Neutrophil (primary cell): Measurements from ENCODE around the gene TVP23C.

ENCODE experiments used
- H3K27ac ChIP-seq: fragments of 200-600 bp; sonication (generic); 2 replicates; pipeline ENCODE4 v1.5.1; 2016; ENCODE audit warnings: mild to moderate bottlenecking, moderate library complexity
- H3K27me3 ChIP-seq: fragments of 200-600 bp; sonication (generic); 2 replicates; pipeline ENCODE4 v1.6.0; 2016; ENCODE audit warnings: mild to moderate bottlenecking
- H3K36me3 ChIP-seq: fragments of 200-600 bp; sonication (generic); 2 replicates; pipeline ENCODE4 v1.5.1; 2017
- H3K4me1 ChIP-seq, 2 experiments: fragments of 200-600 bp in 1 of 2; sonication (generic) in 1 of 2; 1 replicate in 1 of 2; 2 replicates in 1 of 2; pipeline versions ENCODE4 v1.5.1 to v1.6.1; 2013 to 2016; ENCODE audit warnings: low read depth in 1 of 2, low read length in 1 of 2, mild to moderate bottlenecking in 1 of 2, moderate library complexity in 1 of 2; ENCODE audit not compliant: control insufficient read depth in 1 of 2, insufficient read depth in 1 of 2
- H3K4me3 ChIP-seq, 2 experiments: fragments of 200-600 bp in 1 of 2; sonication (generic) in 1 of 2; 1 replicate in 1 of 2; 2 replicates in 1 of 2; pipeline ENCODE4 v1.5.1; 2013 to 2016; ENCODE audit warnings: low read depth in 1 of 2, low read length in 1 of 2, mild to moderate bottlenecking in 1 of 2, moderate library complexity in 1 of 2
- H3K9me3 ChIP-seq: fragments of 200-600 bp; sonication (generic); 2 replicates; pipeline ENCODE4 v1.5.1; 2016
- CTCF ChIP-seq: fragments of 200-600 bp; sonication (generic); IDR thresholded peaks from 2 replicates; pipeline ENCODE4 v1.5.1; 2016; ENCODE audit warnings: antibody characterized with exemption

Gene TVP23C

GRCh38 chr17:15456496-15456895 lies 106.8 kb downstream of the TVP23C start:
- Histone ChIP-seq H3K4me1 (no peaks in the 10 kb centered on the region), H3K4me3 (no peak overlapping the region), H3K9me3 (no peaks in the 10 kb centered on the region), H3K27ac (no peak overlapping the region), H3K36me3 (no peaks in the 10 kb centered on the region), H3K27me3 (no peaks in the 10 kb centered on the region)
- TF ChIP-seq CTCF, result no peak

- H3K36me3 ChIP-seq, result no peaks in the 10 kb centered on the region
- no peaks in the 10 kb centered on the region for H3K27me3 ChIP-seq
- no peaks in the 10 kb centered on the region for H3K4me1 ChIP-seq
- TF ChIP-seq CTCF, result no peak
- H3K27ac ChIP-seq, result no peak overlapping the region
- no peaks in the 10 kb centered on the region for H3K9me3 ChIP-seq
- no peak overlapping the region for H3K4me3 ChIP-seq
These were observed 108.9 kb downstream of the TVP23C start for GRCh38 chr17:15454346-15454745.

- TF ChIP-seq CTCF, result no peak
- H3K4me1 ChIP-seq, result no peaks in the 10 kb centered on the region
- no peak overlapping the region for H3K4me3 ChIP-seq
- no peaks in the 10 kb centered on the region for H3K9me3 ChIP-seq
- no peaks in the 10 kb centered on the region for H3K27me3 ChIP-seq
- no peaks in the 10 kb centered on the region for H3K36me3 ChIP-seq
- H3K27ac ChIP-seq, result no peak overlapping the region
These were observed 109.5 kb downstream of the TVP23C start for GRCh38 chr17:15453782-15454181.

- H3K27ac ChIP-seq, result no peak overlapping the region
- TF ChIP-seq CTCF, result no peak
- no peaks in the 10 kb centered on the region for H3K36me3 ChIP-seq
- no peaks in the 10 kb centered on the region for H3K4me1 ChIP-seq
- no peak overlapping the region for H3K4me3 ChIP-seq
- H3K9me3 ChIP-seq, result no peaks in the 10 kb centered on the region
- no peaks in the 10 kb centered on the region for H3K27me3 ChIP-seq
These were observed 110.0 kb downstream of the TVP23C start for GRCh38 chr17:15453246-15453645.

- Histone ChIP-seq H3K4me1 (no peaks in the 10 kb centered on the region), H3K4me3 (no peak overlapping the region), H3K27me3 (no peaks in the 10 kb centered on the region), H3K9me3 (no peaks in the 10 kb centered on the region), H3K36me3 (no peaks in the 10 kb centered on the region), H3K27ac (no peak overlapping the region)
- no peak for TF ChIP-seq CTCF
These were observed 110.5 kb downstream of the TVP23C start for GRCh38 chr17:15452746-15453145.
